PC-3 (cell line): Measurements from ENCODE around the gene ZFP62.
A peak's percentile ranks its signal among the peaks of the same experiment; 100 is the strongest.

Experiments
- EZH2 ChIP-seq: fragments of 300-600 bp; sonication (generic); IDR thresholded peaks from one replicate; pipeline ENCODE4 v1.6.1; 2017; ENCODE audit warnings: antibody characterized with exemption, mild to moderate bottlenecking, low read length; ENCODE audit not compliant: unreplicated experiment
- EZH2phosphoT487 ChIP-seq: fragments of 300-600 bp; sonication (generic); IDR thresholded peaks from 2 replicates; pipeline ENCODE4 v1.6.1; 2018; ENCODE audit warnings: mild to moderate bottlenecking, antibody characterized with exemption, low read length, borderline replicate concordance
- TF ChIP-seq, protein P1 (sequence below): fragments of 300-600 bp; sonication (generic); conservative IDR thresholded peaks from 2 replicates; pipeline ENCODE4 v1.5.1; 2017; ENCODE audit warnings: antibody characterized with exemption, low read depth, mild to moderate bottlenecking, low read length

DNA sequence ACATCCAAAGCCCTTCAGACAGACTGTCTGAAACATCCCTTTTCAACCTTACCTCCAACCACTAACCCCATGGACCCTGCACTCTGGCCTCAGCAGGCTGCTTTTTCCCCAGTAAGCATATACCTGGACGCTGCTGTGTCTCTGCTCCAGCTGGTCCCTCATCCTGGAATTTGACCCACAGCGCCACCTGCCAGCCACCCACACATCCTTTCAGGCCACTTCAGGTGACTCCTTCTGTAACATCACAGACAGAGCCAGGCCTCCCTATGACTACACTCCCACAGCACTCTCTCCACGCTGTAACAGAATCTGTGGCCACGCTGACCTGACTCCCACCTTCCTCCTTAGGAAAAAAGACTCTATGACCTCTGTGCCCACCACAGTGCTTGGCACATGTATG lies 61.9 kb downstream of the ZFP62 start:
- TF ChIP-seq, protein P1, sequence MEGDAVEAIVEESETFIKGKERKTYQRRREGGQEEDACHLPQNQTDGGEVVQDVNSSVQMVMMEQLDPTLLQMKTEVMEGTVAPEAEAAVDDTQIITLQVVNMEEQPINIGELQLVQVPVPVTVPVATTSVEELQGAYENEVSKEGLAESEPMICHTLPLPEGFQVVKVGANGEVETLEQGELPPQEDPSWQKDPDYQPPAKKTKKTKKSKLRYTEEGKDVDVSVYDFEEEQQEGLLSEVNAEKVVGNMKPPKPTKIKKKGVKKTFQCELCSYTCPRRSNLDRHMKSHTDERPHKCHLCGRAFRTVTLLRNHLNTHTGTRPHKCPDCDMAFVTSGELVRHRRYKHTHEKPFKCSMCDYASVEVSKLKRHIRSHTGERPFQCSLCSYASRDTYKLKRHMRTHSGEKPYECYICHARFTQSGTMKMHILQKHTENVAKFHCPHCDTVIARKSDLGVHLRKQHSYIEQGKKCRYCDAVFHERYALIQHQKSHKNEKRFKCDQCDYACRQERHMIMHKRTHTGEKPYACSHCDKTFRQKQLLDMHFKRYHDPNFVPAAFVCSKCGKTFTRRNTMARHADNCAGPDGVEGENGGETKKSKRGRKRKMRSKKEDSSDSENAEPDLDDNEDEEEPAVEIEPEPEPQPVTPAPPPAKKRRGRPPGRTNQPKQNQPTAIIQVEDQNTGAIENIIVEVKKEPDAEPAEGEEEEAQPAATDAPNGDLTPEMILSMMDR: peak; percentile 65
- TF ChIP-seq EZH2 (no peak), EZH2phosphoT487 (no peak)
